COLO668 (cell line): ENCODE measurements around the gene GARIN5A.

Source experiments
- DNase-seq: peaks from one replicate; lab custom pipeline; 2025; ENCODE audit not compliant: unreplicated experiment; lab: John Stamatoyannopoulos, UW

Gene GARIN5A

GRCh38 chr19:50435627-50436026 lies 41.0 kb downstream of the GARIN5A start:
- DNase-seq: no peak

GRCh38 chr19:50435221-50435620 lies 41.4 kb downstream of the GARIN5A start:
- no peak for DNase-seq

GRCh38 chr19:50434525-50434924 lies 42.1 kb downstream of the GARIN5A start:
- peak; percentile 63 for DNase-seq

GRCh38 chr19:50433201-50434180 lies 43.2 kb downstream of the GARIN5A start:
- DNase-seq: no peak

- peak; percentile 33 for DNase-seq
These were observed 44.2 kb downstream of the GARIN5A start, which contains the start of gene MYBPC2 for GRCh38 chr19:50432221-50433028. MYBPC2 (plus strand) TSS chr19:50432892; CDS start chr19:50432954, 62 bp downstream.

- peak; percentile 74 for DNase-seq
These were observed 45.1 kb downstream of the GARIN5A start for GRCh38 chr19:50431343-50432220.

- no peak for DNase-seq
These were observed 45.7 kb downstream of the GARIN5A start for GRCh38 chr19:50430888-50431342.

- no peak for DNase-seq
These were observed 47.7 kb downstream of the GARIN5A start for GRCh38 chr19:50428772-50429463.

GRCh38 chr19:50427997-50428425 lies 48.6 kb downstream of the GARIN5A start:
- peak; percentile 8 for DNase-seq

- DNase-seq: no peak
These were observed 49.2 kb downstream of the GARIN5A start for GRCh38 chr19:50427318-50427925.

GRCh38 chr19:50425581-50425980 lies 51.1 kb downstream of the GARIN5A start:
- DNase-seq: no peak

GRCh38 chr19:50423279-50424113 lies 53.2 kb downstream of the GARIN5A start:
- DNase-seq: no peak

- no peak for DNase-seq
These were observed 54.0 kb downstream of the GARIN5A start for GRCh38 chr19:50422397-50423278.

- DNase-seq: no peak
These were observed 55.8 kb downstream of the GARIN5A start for GRCh38 chr19:50420808-50421207.

GRCh38 chr19:50420127-50420526 lies 56.5 kb downstream of the GARIN5A start:
- DNase-seq: no peak

- no peak for DNase-seq
These were observed 57.0 kb downstream of the GARIN5A start for GRCh38 chr19:50419580-50420035.

- no peak for DNase-seq
These were observed 57.5 kb downstream of the GARIN5A start for GRCh38 chr19:50419022-50419579.
